Neuronal stem cell (in vitro differentiated cells): ENCODE measurements around the gene FAM9B.

ENCODE experiments used
- DNase-seq: peaks from one replicate; pipeline ENCODE4 v3.0.0-alpha.2; 2013; ENCODE audit warnings: low spot score
- H2AFZ ChIP-seq: one replicate; pipeline ENCODE4 v1.6.1; 2013; ENCODE audit warnings: mild to moderate bottlenecking, low read length, inconsistent platforms
- H2AK5ac ChIP-seq: 2 replicates; pipeline ENCODE4 v1.6.1; 2013; ENCODE audit warnings: low read depth, mild to moderate bottlenecking, inconsistent platforms, low read length, moderate library complexity, mixed read lengths
- H2BK120ac ChIP-seq: 2 replicates; pipeline ENCODE4 v1.6.1; 2013; ENCODE audit warnings: low read depth, mild to moderate bottlenecking, inconsistent platforms, low read length, moderate library complexity, mixed read lengths
- H2BK12ac ChIP-seq: one replicate; pipeline ENCODE4 v1.6.1; 2013; ENCODE audit warnings: low read length, inconsistent platforms
- H2BK15ac ChIP-seq: 2 replicates; pipeline ENCODE4 v1.6.1; 2013; ENCODE audit warnings: mild to moderate bottlenecking, low read length, inconsistent platforms, mixed read lengths
- H2BK5ac ChIP-seq: one replicate; pipeline ENCODE4 v1.6.1; 2013; ENCODE audit warnings: inconsistent platforms, mild to moderate bottlenecking, low read length, moderate library complexity
- H3K14ac ChIP-seq: one replicate; pipeline ENCODE4 v1.6.1; 2013; ENCODE audit warnings: low read length, inconsistent platforms
- H3K18ac ChIP-seq: 2 replicates; pipeline ENCODE4 v1.6.1; 2013; ENCODE audit warnings: low read length, inconsistent platforms
- H3K23ac ChIP-seq: 2 replicates; pipeline ENCODE4 v1.6.1; 2013; ENCODE audit warnings: low read depth, mild to moderate bottlenecking, mixed read lengths, low read length, inconsistent platforms; ENCODE audit not compliant: poor library complexity
- H3K27ac ChIP-seq: replicated peaks from 3 replicates; pipeline ENCODE4 v1.5.1; 2013; ENCODE audit warnings: low read length, inconsistent platforms
- H3K27me3 ChIP-seq, 3 experiments: 2 replicates each; pipeline ENCODE4 v1.6.1; 2013; ENCODE audit warnings: low read length in 3 of 3, mild to moderate bottlenecking in 2 of 3, inconsistent platforms in 1 of 3, low read depth in 1 of 3, mixed read lengths in 1 of 3, moderate library complexity in 1 of 3; ENCODE audit not compliant: control insufficient read depth in 3 of 3, insufficient read depth in 3 of 3
- H3K36me3 ChIP-seq, 2 donors: replicated peaks in 1 of 2; 2 replicates each; pipeline ENCODE4 v1.6.1; 2013; ENCODE audit warnings: low read length in 2 of 2; ENCODE audit not compliant: control insufficient read depth in 2 of 2, insufficient read depth in 2 of 2
- H3K4ac ChIP-seq: 2 replicates; pipeline ENCODE4 v1.6.1; 2013; ENCODE audit warnings: inconsistent platforms, mild to moderate bottlenecking, low read length, moderate library complexity
- H3K4me1 ChIP-seq, 2 donors: 1 replicate in 1 of 2; 2 replicates in 1 of 2; pipeline ENCODE4 v1.6.1; 2013; ENCODE audit warnings: low read length in 2 of 2, low read depth in 1 of 2; ENCODE audit not compliant: control insufficient read depth in 2 of 2, insufficient read depth in 1 of 2
- H3K4me2 ChIP-seq: one replicate; pipeline ENCODE4 v1.6.1; 2013; ENCODE audit warnings: mild to moderate bottlenecking, low read length, inconsistent platforms; ENCODE audit not compliant: insufficient read depth, poor library complexity, severe bottlenecking
- H3K4me3 ChIP-seq, 2 donors: 2 replicates each; pipeline ENCODE4 v1.5.1; 2013; ENCODE audit warnings: low read length in 2 of 2, mild to moderate bottlenecking in 2 of 2, inconsistent platforms in 1 of 2, moderate library complexity in 1 of 2
- H3K79me1 ChIP-seq: one replicate; pipeline ENCODE4 v1.6.1; 2013; ENCODE audit warnings: low read depth, mild to moderate bottlenecking, inconsistent platforms, low read length, moderate library complexity
- H3K9ac ChIP-seq: one replicate; pipeline ENCODE4 v1.6.1; 2013; ENCODE audit warnings: mild to moderate bottlenecking, low read depth, low read length, inconsistent platforms; ENCODE audit not compliant: poor library complexity
- H3K9me3 ChIP-seq, 2 donors: replicated peaks in 1 of 2; 2 replicates each; pipeline versions ENCODE3 to v1.6.1; 2013; ENCODE audit warnings: low read length in 2 of 2, mild to moderate bottlenecking in 2 of 2, inconsistent platforms in 1 of 2, low read depth in 1 of 2, mixed read lengths in 1 of 2, moderate library complexity in 1 of 2; ENCODE audit not compliant: control insufficient read depth in 2 of 2, insufficient read depth in 1 of 2
- H4K8ac ChIP-seq: one replicate; pipeline ENCODE4 v1.6.1; 2013; ENCODE audit warnings: low read depth, mild to moderate bottlenecking, inconsistent platforms, low read length, moderate library complexity
- H4K91ac ChIP-seq: one replicate; pipeline ENCODE4 v1.6.1; 2013; ENCODE audit warnings: low read length, low read depth, mild to moderate bottlenecking, inconsistent platforms; ENCODE audit not compliant: poor library complexity
- WGBS, 2 donors: extraction: QIAGEN DNeasy Blood & Tissue Kit; methylation state at CpG; one replicate each; pipeline ENCODE4 v1.1.7; 2013; ENCODE audit warnings: missing lambda C conversion rate in 2 of 2, mixed read lengths in 1 of 2; ENCODE audit not compliant: insufficient read length in 2 of 2, insufficient replicate concordance in 1 of 2; ENCODE audit errors: extremely low coverage in 2 of 2; 5-methylcytosine and 5-hydroxymethylcytosine counted together

Gene FAM9B

GRCh38 chrX:8980756-8981155 is 53.2 kb downstream of the FAM9B start:
- Histone ChIP-seq H3K9ac (no peak overlapping the region), H3K79me1 (no peaks in the 10 kb centered on the region), H2AK5ac (no peak overlapping the region), H2BK120ac (no peak overlapping the region), H3K27me3 (peaks cover 0 to 2% (median 0%) of the 10 kb centered on the region in 3 experiments), H2BK15ac (no peak overlapping the region), H3K4me3 (no peak overlapping the region), H4K8ac (no peak overlapping the region), H3K36me3 (no peaks in the 10 kb centered on the region), H2BK5ac (no peak overlapping the region), H3K4me1 (no peaks in the 10 kb centered on the region), H3K14ac (no peak overlapping the region), H2BK12ac (no peak overlapping the region), H3K27ac (no peak overlapping the region), H3K9me3 (no peaks in the 10 kb centered on the region), H3K4ac (no peak overlapping the region), H3K23ac (no peak overlapping the region), H4K91ac (no peak overlapping the region), H3K4me2 (no peak overlapping the region), H2AFZ (peak overlapping the region; percentile 17), H3K18ac (no peak overlapping the region)
- no peak for DNase-seq
- no CpG with 5 or more reads among the region's 1 CpG for WGBS, 2 donors
